T-helper 2 cell (primary cell): ENCODE measurements around the gene MMP12.
"Not testable (repeated sequence)": the region's sequence is repeated elsewhere in the genome, so short reads cannot be mapped to it uniquely, and the experiment has no call there.

Experiments used
- DNase-seq, 5 experiments: peaks; one replicate each; pipeline versions ENCODE4 v3.0.0 to v3.0.0-alpha.2; 2012 to 2022
- total RNA-seq, 2 donors: gene quantifications; one replicate each; lab custom pipeline; 2026; lab: John Stamatoyannopoulos, UW

Gene MMP12
- 0 to 0.07 reads per million in 2 donors for total RNA-seq

- DNase-seq, result no peak
These were observed at the start of gene MMP12 for GRCh38 chr11:102874852-102875251. MMP12 (minus strand) TSS chr11:102874982; CDS start chr11:102874937, 45 bp downstream.

GRCh38 chr11:102921587-102922220 is 46.9 kb upstream of the MMP12 start:
- no peak for DNase-seq

GRCh38 chr11:102920118-102920684 is 45.4 kb upstream of the MMP12 start:
- DNase-seq, result no peak

- no peak for DNase-seq
These were observed 40.2 kb upstream of the MMP12 start for GRCh38 chr11:102915044-102915375.

- no peak for DNase-seq
These were observed 39.7 kb upstream of the MMP12 start for GRCh38 chr11:102914238-102915043.

- no peak for DNase-seq
These were observed 37.7 kb upstream of the MMP12 start for GRCh38 chr11:102912482-102912830.

GRCh38 chr11:102911758-102912481 is 37.1 kb upstream of the MMP12 start:
- no peak for DNase-seq

- not testable (repeated sequence) for DNase-seq
These were observed 31.1 kb upstream of the MMP12 start for GRCh38 chr11:102905848-102906247.

- DNase-seq, result not testable (repeated sequence)
These were observed 29.1 kb upstream of the MMP12 start for GRCh38 chr11:102903895-102904294.

GRCh38 chr11:102900346-102900745 is 25.6 kb upstream of the MMP12 start:
- no peak for DNase-seq

GRCh38 chr11:102891736-102892135 is 17.0 kb upstream of the MMP12 start:
- no peak for DNase-seq

- no peak for DNase-seq
These were observed 12.2 kb upstream of the MMP12 start for GRCh38 chr11:102886999-102887398.

- DNase-seq, result no peak
These were observed 8.4 kb upstream of the MMP12 start for GRCh38 chr11:102883141-102883540.

GRCh38 chr11:102882389-102883024 is 7.7 kb upstream of the MMP12 start:
- DNase-seq, result no peak

GRCh38 chr11:102879801-102880200 is 5.0 kb upstream of the MMP12 start:
- no peak for DNase-seq

- no peak for DNase-seq
These were observed 3.8 kb upstream of the MMP12 start for GRCh38 chr11:102878595-102878994.

- not testable (repeated sequence) for DNase-seq
These were observed 5.3 kb downstream of the MMP12 start for GRCh38 chr11:102869354-102869964.

GRCh38 chr11:102868339-102868738 is 6.4 kb downstream of the MMP12 start:
- no peak for DNase-seq

- no peak for DNase-seq
These were observed 10.1 kb downstream of the MMP12 start for GRCh38 chr11:102864724-102865123.

GRCh38 chr11:102853956-102854355 is 20.8 kb downstream of the MMP12 start:
- DNase-seq, result no peak

- no peak for DNase-seq
These were observed 21.7 kb downstream of the MMP12 start for GRCh38 chr11:102853055-102853454.

GRCh38 chr11:102850973-102851745 is 23.6 kb downstream of the MMP12 start:
- DNase-seq, result no peak
